HepG2 (cell line): ENCODE results near the gene PAPOLB. TPM values are rescaled to one million over a fixed set of nuclear protein-coding genes. Genes with fewer than 3 reads are reported as not detected.

ENCODE experiments used
- ATAC-seq: fragments of 200-7000 bp; cut with Tn5 transposase; 3 replicates; pipeline ENCODE4 v1.9.1; 2020; ENCODE audit warnings: mild to moderate bottlenecking, moderate library complexity
- BruUV-seq: library from RNA; stranded (reverse); fragments of 400-500 nt; replicated peaks from 2 replicates; lab custom pipeline; 2021; lab: Mats Ljungman, UMichigan
- CTCF ChIA-PET: fragments of 300-600 bp; formaldehyde crosslinking; extraction: SDS; loops from one replicate; lab custom pipeline; 2021; ENCODE audit warnings: low total read pairs, inconsistent platforms, low intra/inter-chr PET ratio; lab: Yijun Ruan, JAX
- POLR2A ChIA-PET: fragments of 350-600 bp; sonication (Branson Sonifier 250); formaldehyde crosslinking; loops from one replicate; lab custom pipeline; 2020; ENCODE audit warnings: antibody characterized with exemption, inconsistent platforms; lab: Yijun Ruan, JAX
- DNase-seq: peaks from one replicate; pipeline ENCODE4 v3.0.0-alpha.2; 2015; ENCODE audit warnings: low spot score
- FAIRE-seq: peaks from 3 replicates; lab custom pipeline; 2011; peaks lifted over from hg19 to GRCh38; lab: Jason Lieb, UNC
- H2AFZ ChIP-seq: one replicate; pipeline ENCODE4 v1.6.1; 2011; ENCODE audit warnings: low read length, inconsistent platforms
- H3K27ac ChIP-seq: fragments of 300-600 bp; 3 replicates; pipeline ENCODE4 v1.8.0; 2011; ENCODE audit warnings: mixed run types, mild to moderate bottlenecking, mixed read lengths, low read length, inconsistent platforms; ENCODE audit not compliant: insufficient read depth; ENCODE audit errors: extremely low read length
- H3K27me3 ChIP-seq, 2 experiments: fragments of 200-600 bp in 1 of 2; 2 replicates in 1 of 2; 3 replicates in 1 of 2; pipeline versions ENCODE4 v1.6.0 to v1.8.0; 2011; ENCODE audit warnings: low read length in 2 of 2, mild to moderate bottlenecking in 2 of 2, moderate library complexity in 2 of 2, inconsistent platforms in 1 of 2; ENCODE audit not compliant: insufficient read depth in 2 of 2, control insufficient read depth in 1 of 2
- H3K36me3 ChIP-seq, 2 experiments: fragments of 200-600 bp in 1 of 2; replicated peaks in 1 of 2; 2 replicates in 1 of 2; 3 replicates in 1 of 2; pipeline versions ENCODE4 v1.5.1 to v1.8.0; 2011; ENCODE audit warnings: low read length in 2 of 2, inconsistent platforms in 1 of 2; ENCODE audit not compliant: insufficient read depth in 2 of 2, control insufficient read depth in 1 of 2
- H3K4me1 ChIP-seq: 2 replicates; pipeline ENCODE4 v1.5.1; 2012; ENCODE audit warnings: low read length, inconsistent platforms; ENCODE audit not compliant: insufficient read depth
- H3K4me2 ChIP-seq: 2 replicates; pipeline ENCODE4 v1.6.0; 2011; ENCODE audit warnings: low read depth, low read length, inconsistent platforms
- H3K4me3 ChIP-seq, 3 experiments: fragments of 200-600 bp in 1 of 3; sonication (generic), shearing (Covaris generic) in 1 of 3; replicated peaks in 1 of 3; 2 replicates each; pipeline ENCODE4 v1.5.1; 2011 to 2016; ENCODE audit warnings: low read length in 3 of 3, inconsistent platforms in 2 of 3, low read depth in 2 of 3, mild to moderate bottlenecking in 2 of 3, control low read depth in 1 of 3, mixed read lengths in 1 of 3; ENCODE audit not compliant: insufficient read depth in 1 of 3
- H3K79me2 ChIP-seq: one replicate; pipeline ENCODE4 v1.6.1; 2011; ENCODE audit warnings: low read length, inconsistent platforms; ENCODE audit not compliant: insufficient read depth
- H3K9ac ChIP-seq: 2 replicates; pipeline ENCODE4 v1.6.0; 2011; ENCODE audit warnings: mild to moderate bottlenecking, low read depth, low read length, inconsistent platforms; ENCODE audit not compliant: insufficient read depth
- H3K9me3 ChIP-seq: 2 replicates; pipeline ENCODE4 v1.5.1; 2012; ENCODE audit warnings: mild to moderate bottlenecking, low read length
- H4K20me1 ChIP-seq: 2 replicates; pipeline ENCODE4 v1.6.0; 2011; ENCODE audit warnings: inconsistent platforms, mild to moderate bottlenecking, low read length, moderate library complexity; ENCODE audit not compliant: insufficient read depth
- FOXA3 ChIP-seq: IDR thresholded peaks from 2 replicates; pipeline ENCODE4 v1.6.1; 2016; ENCODE audit warnings: missing genetic modification reagents, missing compliant biosample characterization
- MTERF4 ChIP-seq: sonication (generic); formaldehyde crosslinking; IDR thresholded peaks from 2 replicates; pipeline ENCODE4 v1.8.0; 2023; ENCODE audit warnings: mild to moderate bottlenecking, missing genetic modification reagents
- MYC ChIP-seq: sonication (generic); formaldehyde crosslinking; IDR thresholded peaks from 2 replicates; pipeline ENCODE4 v1.9.0; 2021; ENCODE audit warnings: missing genetic modification reagents, borderline replicate concordance
- NBN ChIP-seq: fragments of 450-650 bp; conservative IDR thresholded peaks from 2 replicates; pipeline ENCODE4 v1.6.1; 2017
- SRF ChIP-seq: IDR thresholded peaks from 2 replicates; pipeline ENCODE4 v1.6.1; 2011; ENCODE audit warnings: mild to moderate bottlenecking, low read depth, low read length, moderate library complexity
- SYNCRIP ChIP-seq: fragments of 200-400 bp; formaldehyde crosslinking; IDR thresholded peaks from 2 replicates; pipeline ENCODE4 v1.6.1; 2018; ENCODE audit warnings: mild to moderate bottlenecking, low read depth, low read length; ENCODE audit not compliant: insufficient read depth
- YY1 ChIP-seq: IDR thresholded peaks from 2 replicates; pipeline ENCODE4 v1.6.1; 2011; ENCODE audit warnings: low read length, low read depth, moderate library complexity, mild to moderate bottlenecking; ENCODE audit not compliant: insufficient read depth, insufficient replicate concordance
- ZFP36L2 ChIP-seq: sonication (generic); formaldehyde crosslinking; IDR thresholded peaks from 2 replicates; pipeline ENCODE4 v1.4.0; 2020; ENCODE audit warnings: missing genetic modification reagents
- ZFY ChIP-seq: sonication (generic); formaldehyde crosslinking; IDR thresholded peaks from 2 replicates; pipeline ENCODE4 v1.4.0; 2020; ENCODE audit warnings: missing genetic modification reagents
- ZNF136 ChIP-seq: sonication (generic); formaldehyde crosslinking; IDR thresholded peaks from 2 replicates; pipeline ENCODE4 v1.8.1; 2022; ENCODE audit warnings: low read depth, mild to moderate bottlenecking, moderate library complexity, missing genetic modification reagents
- ZNF629 ChIP-seq: sonication (generic); formaldehyde crosslinking; conservative IDR thresholded peaks from 2 replicates; pipeline ENCODE4 v1.5.0; 2020; ENCODE audit warnings: missing genetic modification reagents
- WGBS: methylation state at CpG from one replicate; pipeline ENCODE4 v1.1.6; 2017; ENCODE audit warnings: low lambda C conversion rate; 5-methylcytosine and 5-hydroxymethylcytosine counted together
- in situ Hi-C: cut with HindIII; loops from 2 replicates; pipeline ENCODE4 v1.10.0; 2017; ENCODE audit warnings: low pct_unique_long_range_greater_than_20kb; ENCODE audit not compliant: extremely low pct_ligation_motif_present
- intact Hi-C: fragments of 100-400 bp; cut with micrococcal nuclease; formaldehyde crosslinking; loops from one replicate; pipeline ENCODE4 v1.10.0; 2022; ENCODE audit not compliant: unreplicated experiment
- polyA plus RNA-seq, 8 experiments: library from polyadenylated mRNA; depleted of rRNA in 3 of 8; stranded (reverse) in 7 of 8; unstranded in 1 of 8; fragments of >200 nt; fragmentation: Illumina TruSeq in 4 of 8; extraction: Trizol in 4 of 8; gene quantifications; 2 replicates each; pipeline versions ENCODE4 v1.2.1 to v1.2.3, GENCODE V29; 2011 to 2016; ENCODE audit warnings: low read depth in 4 of 8, missing spikeins in 1 of 8, mixed read lengths in 1 of 8; ENCODE audit not compliant: insufficient read depth in 1 of 8
- total RNA-seq, 5 experiments: library from RNA; depleted of rRNA; stranded (reverse); fragments of >200 nt; fragmentation: Illumina TruSeq; extraction: Trizol; gene quantifications; 2 replicates each; pipeline ENCODE4 v1.2.3, GENCODE V29; 2016; ENCODE audit warnings: low read depth in 1 of 5
- TF ChIP-seq, protein P1 (sequence below): sonication (generic); formaldehyde crosslinking; IDR thresholded peaks from 2 replicates; pipeline ENCODE4 v1.8.0; 2022; ENCODE audit warnings: missing genetic modification reagents, mild to moderate bottlenecking, borderline replicate concordance
- TF ChIP-seq, protein P2 (sequence below): IDR thresholded peaks from 2 replicates; pipeline ENCODE4 v1.6.1; 2012; ENCODE audit warnings: low read length, improper control_type of control experiment

The PAPOLB gene
- total and polyA plus RNA-seq, 2 of the 13 experiments (the other 11 are each of a cell fraction or from before 2014, with no cell fraction given): not detected

DNA sequence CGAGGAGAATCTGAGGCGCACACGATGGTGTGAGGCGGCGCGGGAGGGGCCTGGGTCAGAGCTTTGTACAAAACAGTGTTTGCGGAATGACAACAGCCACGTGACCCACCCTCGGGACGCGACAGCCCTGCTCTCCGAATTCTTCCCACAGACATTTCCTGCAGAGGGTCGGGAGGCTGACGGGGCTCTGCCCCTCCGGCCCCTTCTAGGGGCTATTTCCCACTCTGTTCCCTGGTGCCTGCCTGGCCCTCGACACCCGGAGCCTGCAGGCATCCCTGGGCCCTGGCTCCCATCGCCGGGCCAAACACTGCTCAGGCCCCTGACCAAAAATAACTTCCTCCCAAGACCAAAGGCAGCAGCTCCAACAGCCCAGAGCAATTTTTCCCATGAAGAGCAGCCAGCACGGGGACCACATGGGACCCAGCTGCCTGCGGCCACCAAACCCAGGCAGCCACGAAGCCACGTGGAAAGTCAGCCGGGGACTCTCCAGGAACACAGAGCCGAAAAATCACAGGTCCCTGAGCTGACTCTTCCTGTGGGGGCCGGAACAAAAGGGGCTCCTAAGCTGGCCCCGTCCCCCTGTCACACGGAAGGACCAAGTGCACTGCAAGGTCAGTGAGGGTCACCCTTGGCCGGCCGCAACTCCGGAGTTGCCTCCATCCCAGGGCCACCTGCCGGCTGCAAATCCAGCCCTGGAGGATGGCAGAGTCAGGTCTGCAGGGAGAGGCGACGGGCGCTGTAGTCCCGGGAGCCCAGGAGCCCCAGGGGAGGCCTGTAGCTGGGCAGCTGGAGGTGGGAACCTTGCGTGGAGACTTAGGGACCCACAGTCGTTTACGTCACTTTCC is 42.0 kb downstream of the PAPOLB start (continued):
- no peak for TF ChIP-seq SRF
- no peak for TF ChIP-seq YY1
- TF ChIP-seq SYNCRIP: no peak
- TF ChIP-seq, protein P1, sequence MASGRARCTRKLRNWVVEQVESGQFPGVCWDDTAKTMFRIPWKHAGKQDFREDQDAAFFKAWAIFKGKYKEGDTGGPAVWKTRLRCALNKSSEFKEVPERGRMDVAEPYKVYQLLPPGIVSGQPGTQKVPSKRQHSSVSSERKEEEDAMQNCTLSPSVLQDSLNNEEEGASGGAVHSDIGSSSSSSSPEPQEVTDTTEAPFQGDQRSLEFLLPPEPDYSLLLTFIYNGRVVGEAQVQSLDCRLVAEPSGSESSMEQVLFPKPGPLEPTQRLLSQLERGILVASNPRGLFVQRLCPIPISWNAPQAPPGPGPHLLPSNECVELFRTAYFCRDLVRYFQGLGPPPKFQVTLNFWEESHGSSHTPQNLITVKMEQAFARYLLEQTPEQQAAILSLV: no peak

- Histone ChIP-seq H3K4me2 (no peak overlapping the region), H3K4me3 (no peak overlapping the region), H3K27me3 (peaks cover 11 to 74% of the 10 kb centered on the region in 2 experiments), H3K36me3 (no peaks in the 10 kb centered on the region), H3K79me2 (no peaks in the 10 kb centered on the region), H4K20me1 (no peaks in the 10 kb centered on the region), H2AFZ (no peak overlapping the region), H3K27ac (no peak overlapping the region), H3K9me3 (no peaks in the 10 kb centered on the region), H3K9ac (no peak overlapping the region), H3K4me1 (peaks cover 7% of the 10 kb centered on the region; the same call in 1 of the 2 replicates)
- no peak for FAIRE-seq
- intact Hi-C loops: no loop called here
- POLR2A ChIA-PET: no interaction called here
- no TSS peak for BruUV-seq
- WGBS: 55% methylated on average over 9 of the region's 32 CpGs
- no peak for DNase-seq
- CTCF ChIA-PET: no interaction called here
- no peak for ATAC-seq
- in situ Hi-C loops: no loop called here
- TF ChIP-seq ZNF136 (no peak), FOXA3 (CRISPR knock-in tag) (no peak), MYC (CRISPR knock-in tag) (no peak), NBN (no peak), MTERF4 (no peak), ZFP36L2 (no peak), ZNF629 (no peak), ZFY (CRISPR knock-in tag) (no peak)
- TF ChIP-seq, protein P2, sequence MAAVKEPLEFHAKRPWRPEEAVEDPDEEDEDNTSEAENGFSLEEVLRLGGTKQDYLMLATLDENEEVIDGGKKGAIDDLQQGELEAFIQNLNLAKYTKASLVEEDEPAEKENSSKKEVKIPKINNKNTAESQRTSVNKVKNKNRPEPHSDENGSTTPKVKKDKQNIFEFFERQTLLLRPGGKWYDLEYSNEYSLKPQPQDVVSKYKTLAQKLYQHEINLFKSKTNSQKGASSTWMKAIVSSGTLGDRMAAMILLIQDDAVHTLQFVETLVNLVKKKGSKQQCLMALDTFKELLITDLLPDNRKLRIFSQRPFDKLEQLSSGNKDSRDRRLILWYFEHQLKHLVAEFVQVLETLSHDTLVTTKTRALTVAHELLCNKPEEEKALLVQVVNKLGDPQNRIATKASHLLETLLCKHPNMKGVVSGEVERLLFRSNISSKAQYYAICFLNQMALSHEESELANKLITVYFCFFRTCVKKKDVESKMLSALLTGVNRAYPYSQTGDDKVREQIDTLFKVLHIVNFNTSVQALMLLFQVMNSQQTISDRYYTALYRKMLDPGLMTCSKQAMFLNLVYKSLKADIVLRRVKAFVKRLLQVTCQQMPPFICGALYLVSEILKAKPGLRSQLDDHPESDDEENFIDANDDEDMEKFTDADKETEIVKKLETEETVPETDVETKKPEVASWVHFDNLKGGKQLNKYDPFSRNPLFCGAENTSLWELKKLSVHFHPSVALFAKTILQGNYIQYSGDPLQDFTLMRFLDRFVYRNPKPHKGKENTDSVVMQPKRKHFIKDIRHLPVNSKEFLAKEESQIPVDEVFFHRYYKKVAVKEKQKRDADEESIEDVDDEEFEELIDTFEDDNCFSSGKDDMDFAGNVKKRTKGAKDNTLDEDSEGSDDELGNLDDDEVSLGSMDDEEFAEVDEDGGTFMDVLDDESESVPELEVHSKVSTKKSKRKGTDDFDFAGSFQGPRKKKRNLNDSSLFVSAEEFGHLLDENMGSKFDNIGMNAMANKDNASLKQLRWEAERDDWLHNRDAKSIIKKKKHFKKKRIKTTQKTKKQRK: no peak
Observed at GRCh38 chr7:4818000-4818794, 43.6 kb downstream of the PAPOLB start.
